Activated CD4-positive, alpha-beta T cell treated with anti-CD3 and anti-CD28 coated beads, Interleukin-2, Interleukin-6, amounts not matched to agents 100 ng/mL and 50 ng/mL, durations not matched to agents 16 hours and 8 hours (primary cell): ENCODE results near the gene KCNAB1.
"Not testable (repeated sequence)": the region's sequence is repeated elsewhere in the genome, so short reads cannot be mapped to it uniquely, and the experiment has no call there.

Source experiments
- DNase-seq: peaks from one replicate; pipeline ENCODE4 v3.0.0-alpha.2; 2020

Gene KCNAB1

GRCh38 chr3:156180077-156180476 is 59.7 kb downstream of the KCNAB1 start:
- no peak for DNase-seq

- no peak for DNase-seq
These were observed 61.1 kb downstream of the KCNAB1 start for GRCh38 chr3:156181509-156181908.

- DNase-seq = no peak
These were observed 63.0 kb downstream of the KCNAB1 start for GRCh38 chr3:156183396-156183795.

DNA sequence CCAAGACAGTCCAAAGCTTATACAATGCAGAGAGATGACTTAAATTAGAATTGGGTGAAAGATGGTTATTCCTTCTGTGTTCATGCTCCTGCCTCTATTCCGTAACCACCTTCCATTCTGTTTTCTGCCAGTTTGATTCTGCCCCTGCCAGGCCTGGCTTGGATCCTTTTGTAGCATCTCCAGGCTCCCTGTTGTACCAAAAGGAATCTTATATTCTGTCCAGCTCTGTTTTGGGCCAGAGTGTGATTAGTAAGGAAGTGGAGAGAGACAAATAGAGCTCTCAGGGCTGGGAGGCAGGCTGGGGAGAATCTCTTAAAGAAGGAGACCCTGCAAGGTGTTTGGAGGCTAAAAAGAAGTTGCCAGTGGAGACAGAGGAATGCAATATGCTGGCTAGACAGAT is 63.8 kb downstream of the KCNAB1 start:
- DNase-seq = no peak

DNA sequence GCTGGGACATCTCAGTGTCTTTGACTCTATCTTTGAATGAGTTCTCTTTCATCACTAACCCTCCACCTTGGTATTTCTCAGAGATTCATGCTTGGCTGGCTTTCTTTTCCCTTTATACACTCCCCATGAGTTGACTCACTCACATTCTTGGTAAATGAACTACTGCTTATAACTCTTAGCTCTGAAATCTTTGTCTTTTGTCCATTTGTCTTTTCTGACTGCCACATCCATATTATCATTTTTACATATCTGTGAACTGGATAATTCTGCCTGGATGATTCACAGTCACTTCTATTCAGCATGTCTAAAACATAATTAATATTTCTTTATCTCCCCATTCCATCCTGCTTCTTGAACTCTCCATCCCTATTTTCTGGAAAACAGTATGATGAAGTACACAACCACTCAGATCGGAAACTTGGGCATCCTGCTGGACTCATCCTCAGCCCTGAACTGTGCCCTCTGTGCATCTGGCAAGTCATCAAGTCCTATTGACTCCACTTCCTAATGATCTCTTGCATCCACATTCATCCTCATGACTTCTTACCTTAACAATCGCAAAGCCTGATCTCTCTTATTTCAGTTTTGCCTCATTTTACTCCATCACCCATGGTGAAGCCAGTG is 66.9 kb downstream of the KCNAB1 start:
- DNase-seq = no peak

GRCh38 chr3:156188757-156189156 is 68.4 kb downstream of the KCNAB1 start:
- DNase-seq = no peak

DNA sequence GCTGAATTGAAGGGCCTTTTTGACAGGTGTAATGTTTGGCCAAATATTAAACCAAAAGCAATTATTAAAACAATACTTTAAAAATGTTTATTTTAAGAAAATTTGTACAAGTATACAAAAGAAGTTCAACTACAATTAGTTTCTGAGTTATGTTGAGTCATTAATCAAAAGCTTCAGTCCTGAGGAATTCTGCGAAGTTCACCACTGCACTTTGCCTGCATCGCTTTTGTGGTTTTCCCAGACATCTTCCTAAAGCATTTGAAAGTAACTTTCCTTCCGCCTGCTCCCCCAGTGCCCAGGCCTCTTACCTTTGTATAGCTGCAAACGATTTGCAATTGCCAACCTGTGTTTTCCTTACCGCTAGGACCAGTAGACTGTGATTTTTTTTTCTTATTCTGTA is 69.5 kb downstream of the KCNAB1 start:
- DNase-seq = no peak

DNA sequence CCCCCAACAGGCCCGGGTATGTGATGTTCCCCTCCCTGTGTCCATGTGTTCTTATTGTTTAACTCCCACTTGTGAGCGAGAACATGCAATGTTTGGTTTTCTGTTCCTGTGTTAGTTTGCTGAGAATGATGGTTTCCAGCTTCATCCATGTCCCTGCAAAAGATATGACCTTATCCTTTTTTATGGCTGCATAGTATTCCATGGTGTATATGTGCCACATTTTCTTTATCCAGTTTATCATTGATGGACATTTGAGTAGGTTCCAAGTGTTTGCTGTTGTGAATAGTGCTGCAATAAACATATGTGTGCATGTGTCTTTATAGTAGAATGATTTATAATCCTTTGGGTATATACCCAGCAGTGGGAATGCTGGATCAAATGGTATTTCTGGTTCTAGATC is 74.6 kb downstream of the KCNAB1 start:
- not testable (repeated sequence) for DNase-seq

DNA sequence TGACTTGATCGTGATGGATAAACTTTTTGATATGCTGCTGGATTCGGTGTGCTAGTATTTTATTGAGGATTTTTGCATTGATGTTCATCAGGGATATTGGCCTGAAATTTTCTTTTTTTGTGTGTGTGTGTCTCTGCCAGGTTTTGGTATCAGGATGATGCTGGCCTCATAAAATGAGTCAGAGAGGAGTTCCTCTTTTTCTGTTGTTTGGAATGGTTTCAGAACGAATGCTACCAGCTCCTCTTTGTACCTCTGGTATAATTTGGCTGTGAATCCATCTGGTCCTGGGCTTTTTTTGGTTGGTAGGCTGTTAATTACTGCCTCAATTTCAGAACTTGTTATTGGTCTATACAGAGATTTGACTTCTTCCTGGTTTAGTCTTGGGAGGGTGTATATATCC is 76.8 kb downstream of the KCNAB1 start:
- not testable (repeated sequence) for DNase-seq

GRCh38 chr3:156201411-156202405 is 81.3 kb downstream of the KCNAB1 start:
- no peak for DNase-seq

DNA sequence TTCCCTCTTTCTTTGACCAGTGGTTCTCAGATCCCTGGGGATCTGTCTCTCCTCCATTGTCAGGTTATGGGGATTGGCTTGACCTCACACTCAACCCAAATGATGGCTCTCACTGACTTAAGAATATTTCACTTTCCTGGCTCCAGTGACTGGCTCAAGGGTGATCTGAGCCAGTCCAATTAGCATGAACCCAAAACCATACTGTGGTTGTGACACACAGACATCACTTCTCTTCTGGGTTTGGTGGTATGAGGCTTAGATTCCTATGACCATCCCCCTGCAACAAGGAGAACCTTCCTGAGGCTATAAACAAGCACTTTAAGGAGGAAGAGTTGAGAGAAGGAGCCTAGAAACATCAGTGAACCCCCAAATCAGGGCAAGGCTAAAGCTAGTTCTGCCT is 85.8 kb downstream of the KCNAB1 start:
- DNase-seq = no peak

- DNase-seq = peak; percentile 14
These were observed 87.7 kb downstream of the KCNAB1 start for GRCh38 chr3:156207802-156208685.

- no peak for DNase-seq
These were observed 89.4 kb downstream of the KCNAB1 start for GRCh38 chr3:156209631-156210335.

GRCh38 chr3:156211583-156211982 is 91.2 kb downstream of the KCNAB1 start:
- DNase-seq = no peak

- DNase-seq = no peak
These were observed 94.3 kb downstream of the KCNAB1 start for GRCh38 chr3:156214676-156215075.

DNA sequence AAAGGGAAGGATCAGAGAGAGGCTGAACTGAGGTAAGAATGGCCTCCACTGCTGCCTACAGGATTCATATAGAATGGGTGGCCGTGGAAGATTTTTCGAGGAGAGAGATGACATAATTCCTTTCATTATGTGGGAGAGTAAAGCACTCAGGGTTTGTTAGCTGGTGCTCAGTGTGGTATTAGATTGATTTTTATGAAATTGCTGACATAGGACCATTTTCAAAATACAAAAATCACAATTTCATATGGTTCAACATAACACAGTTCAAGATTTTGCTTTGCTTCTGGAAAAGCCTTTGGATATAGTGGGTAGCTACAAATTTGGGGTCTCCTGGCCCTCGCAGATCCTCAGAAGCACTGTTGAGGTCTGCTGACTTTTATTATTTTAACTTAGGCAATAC is 95.4 kb downstream of the KCNAB1 start:
- no peak for DNase-seq

GRCh38 chr3:156216216-156216615 is 95.8 kb downstream of the KCNAB1 start:
- DNase-seq = no peak

DNA sequence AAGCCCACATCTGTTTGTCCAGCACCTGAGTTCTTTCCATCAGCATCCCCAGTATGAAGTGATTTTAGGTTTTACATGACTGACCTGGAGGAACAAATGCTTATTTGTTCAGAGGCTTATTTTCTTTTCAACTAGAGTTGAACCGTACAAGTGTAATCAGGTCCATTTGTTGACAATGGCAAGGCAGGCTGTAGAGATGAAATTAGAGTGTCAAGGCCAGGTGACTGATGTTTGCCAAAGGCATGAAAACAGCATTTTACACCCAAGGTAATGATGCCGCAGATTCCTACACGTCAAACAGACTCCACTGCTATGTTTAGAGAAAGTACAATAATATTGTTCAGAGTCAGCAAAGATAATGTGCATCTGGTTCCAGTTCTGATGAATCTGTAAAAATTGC is 96.5 kb downstream of the KCNAB1 start:
- no peak for DNase-seq

DNA sequence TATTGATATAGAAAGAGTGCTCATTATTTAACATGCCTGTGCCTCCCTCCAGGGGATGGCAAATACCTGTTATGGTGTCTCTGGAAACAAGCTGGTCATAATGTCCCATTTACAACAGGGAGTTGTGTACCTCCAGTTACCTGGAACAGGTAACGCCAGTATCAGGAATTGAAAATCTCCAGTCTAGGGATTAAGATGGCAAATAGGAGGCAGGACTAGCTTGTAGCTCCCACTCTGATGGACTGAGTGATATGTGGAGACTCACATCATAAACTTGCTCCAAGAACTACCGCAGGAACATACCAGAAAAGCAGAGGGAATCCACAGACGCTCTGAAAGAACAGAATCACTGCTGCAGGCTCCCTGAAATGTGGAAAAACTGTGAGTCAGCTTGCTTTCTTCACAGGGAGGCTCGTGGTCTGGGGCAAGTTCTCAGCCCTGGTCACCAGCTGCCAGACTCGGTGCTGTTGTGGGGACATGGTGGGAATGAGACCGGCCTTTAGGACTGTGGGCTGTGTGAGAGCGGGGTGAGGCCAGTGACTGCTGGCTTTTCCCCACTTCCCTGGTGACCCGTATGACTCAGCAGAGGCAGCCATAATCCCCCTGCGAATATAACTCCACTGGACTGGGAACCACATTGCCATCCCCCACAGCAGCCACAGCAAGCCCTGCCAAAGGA is 97.4 kb downstream of the KCNAB1 start:
- DNase-seq = no peak

DNA sequence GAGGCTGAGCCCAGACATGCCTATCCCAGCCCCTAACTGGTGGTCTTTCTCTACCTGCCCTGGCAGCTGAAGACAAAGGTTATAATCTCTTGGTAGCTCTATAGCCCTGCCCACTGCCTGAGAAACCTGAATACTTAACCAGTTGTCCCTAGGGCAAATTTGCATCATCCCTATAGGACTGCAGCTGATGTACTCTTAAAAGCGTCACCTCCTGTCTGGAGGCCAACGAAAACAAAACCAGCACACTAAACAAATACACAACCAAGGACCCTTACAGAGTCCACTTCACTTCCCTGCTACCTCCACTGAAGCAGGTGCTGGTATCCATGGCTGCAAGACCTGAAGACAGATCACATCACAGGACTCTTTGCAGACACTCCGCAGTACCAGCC is 98.0 kb downstream of the KCNAB1 start:
- no peak for DNase-seq

- not testable (repeated sequence) for DNase-seq
These were observed 102.0 kb downstream of the KCNAB1 start for GRCh38 chr3:156222381-156222780.

GRCh38 chr3:156224046-156224445 is 103.7 kb downstream of the KCNAB1 start:
- DNase-seq = not testable (repeated sequence)
